DMS153 (cell line): ENCODE results near the gene CACNA1I.
"Not testable (repeated sequence)": the region's sequence is repeated elsewhere in the genome, so short reads cannot be mapped to it uniquely, and the experiment has no call there.

Experiments used
- DNase-seq: peaks from one replicate; lab custom pipeline; 2025; lab: John Stamatoyannopoulos, UW

Gene CACNA1I

GRCh38 chr22:39721206-39722031 is 150.9 kb downstream of the CACNA1I start:
- DNase-seq, result no peak

GRCh38 chr22:39722032-39722325 is 151.4 kb downstream of the CACNA1I start:
- no peak for DNase-seq

GRCh38 chr22:39722501-39722900 is 151.9 kb downstream of the CACNA1I start:
- no peak for DNase-seq

GRCh38 chr22:39723463-39723862 is 152.9 kb downstream of the CACNA1I start:
- DNase-seq, result no peak

GRCh38 chr22:39723899-39724351 is 153.4 kb downstream of the CACNA1I start:
- no peak for DNase-seq

- DNase-seq, result no peak
Measured at GRCh38 chr22:39724390-39724789, 153.8 kb downstream of the CACNA1I start.

GRCh38 chr22:39724857-39725256 is 154.3 kb downstream of the CACNA1I start:
- DNase-seq, result no peak

GRCh38 chr22:39725351-39726035 is 154.9 kb downstream of the CACNA1I start:
- no peak for DNase-seq

- peak; percentile 21 for DNase-seq
Measured at GRCh38 chr22:39727541-39727940, 157.0 kb downstream of the CACNA1I start.

- no peak for DNase-seq
Measured at GRCh38 chr22:39728236-39728860, 157.8 kb downstream of the CACNA1I start.

- DNase-seq, result no peak
Measured at GRCh38 chr22:39729141-39729934, 158.8 kb downstream of the CACNA1I start.

- DNase-seq, result no peak
Measured at GRCh38 chr22:39731481-39731880, 160.9 kb downstream of the CACNA1I start.

GRCh38 chr22:39731881-39732555 is 161.5 kb downstream of the CACNA1I start:
- DNase-seq, result peak; percentile 61

GRCh38 chr22:39732625-39733024 is 162.1 kb downstream of the CACNA1I start:
- peak; percentile 25 for DNase-seq

- no peak for DNase-seq
Measured at GRCh38 chr22:39733191-39733590, 162.6 kb downstream of the CACNA1I start.

GRCh38 chr22:39734046-39734445 is 163.5 kb downstream of the CACNA1I start:
- not testable (repeated sequence) for DNase-seq

GRCh38 chr22:39734866-39735265 is 164.3 kb downstream of the CACNA1I start:
- DNase-seq, result no peak

GRCh38 chr22:39735776-39736175 is 165.2 kb downstream of the CACNA1I start:
- DNase-seq, result no peak

- no peak for DNase-seq
Measured at GRCh38 chr22:39738746-39739145, 168.2 kb downstream of the CACNA1I start.
